ENCODE results near the gene FOXQ1. TPM values are rescaled to one million over a fixed set of nuclear protein-coding genes. Genes with fewer than 3 reads are reported as not detected.
"Not testable (repeated sequence)": the region's sequence is repeated elsewhere in the genome, so short reads cannot be mapped to it uniquely, and the experiment has no call there.

The FOXQ1 gene
- total RNA-seq, 1 donor from 2014 or later: not detected

GRCh38 chr6:1346558-1347091 is 34.7 kb downstream of the FOXQ1 start:
- TF ChIP-seq, protein P1, sequence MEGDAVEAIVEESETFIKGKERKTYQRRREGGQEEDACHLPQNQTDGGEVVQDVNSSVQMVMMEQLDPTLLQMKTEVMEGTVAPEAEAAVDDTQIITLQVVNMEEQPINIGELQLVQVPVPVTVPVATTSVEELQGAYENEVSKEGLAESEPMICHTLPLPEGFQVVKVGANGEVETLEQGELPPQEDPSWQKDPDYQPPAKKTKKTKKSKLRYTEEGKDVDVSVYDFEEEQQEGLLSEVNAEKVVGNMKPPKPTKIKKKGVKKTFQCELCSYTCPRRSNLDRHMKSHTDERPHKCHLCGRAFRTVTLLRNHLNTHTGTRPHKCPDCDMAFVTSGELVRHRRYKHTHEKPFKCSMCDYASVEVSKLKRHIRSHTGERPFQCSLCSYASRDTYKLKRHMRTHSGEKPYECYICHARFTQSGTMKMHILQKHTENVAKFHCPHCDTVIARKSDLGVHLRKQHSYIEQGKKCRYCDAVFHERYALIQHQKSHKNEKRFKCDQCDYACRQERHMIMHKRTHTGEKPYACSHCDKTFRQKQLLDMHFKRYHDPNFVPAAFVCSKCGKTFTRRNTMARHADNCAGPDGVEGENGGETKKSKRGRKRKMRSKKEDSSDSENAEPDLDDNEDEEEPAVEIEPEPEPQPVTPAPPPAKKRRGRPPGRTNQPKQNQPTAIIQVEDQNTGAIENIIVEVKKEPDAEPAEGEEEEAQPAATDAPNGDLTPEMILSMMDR (conservative IDR thresholded peaks at IDR 0.05): no peak
- Mint-ChIP-seq H3K27me3 (ENCODE audit: low read depth) (peaks cover 37% of the 10 kb centered on the region), H3K36me3 (ENCODE audit: low read depth) (peaks cover 4% of the 10 kb centered on the region), H3K27ac (ENCODE audit: unreplicated experiment) (no peak overlapping the region), H3K4me3 (no peak overlapping the region), H3K4me1 (peaks cover 6% of the 10 kb centered on the region), H3K9me3 (peaks cover 21% of the 10 kb centered on the region)
- no peak for DNase-seq (ENCODE audit: low read depth, low spot score)

DNA sequence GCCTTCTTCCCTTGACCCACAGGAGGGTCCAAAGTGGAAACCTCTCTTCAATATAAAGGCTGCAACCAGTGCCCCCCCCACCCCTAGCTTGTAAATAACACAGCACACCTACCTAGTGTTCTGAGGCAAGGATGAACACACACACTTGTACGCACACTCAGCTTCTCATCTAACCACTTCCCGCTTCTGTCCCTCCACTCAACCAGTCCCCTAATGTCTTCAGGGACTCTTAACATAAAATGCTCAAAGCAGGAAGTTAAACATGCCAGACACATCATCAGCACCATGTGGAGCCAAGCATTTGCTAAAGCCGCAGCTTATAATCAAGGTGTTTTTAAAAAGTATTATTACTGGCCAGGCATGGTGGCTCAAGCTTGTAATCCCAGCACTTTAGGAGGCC is 35.3 kb downstream of the FOXQ1 start:
- Mint-ChIP-seq H3K9me3 (peaks cover 23% of the 10 kb centered on the region), H3K4me1 (peaks cover 6% of the 10 kb centered on the region), H3K27ac (ENCODE audit: unreplicated experiment) (no peak overlapping the region), H3K27me3 (ENCODE audit: low read depth) (peaks cover 33% of the 10 kb centered on the region), H3K36me3 (ENCODE audit: low read depth) (peaks cover 7% of the 10 kb centered on the region), H3K4me3 (no peak overlapping the region)
- DNase-seq (ENCODE audit: low read depth, low spot score): no peak
- TF ChIP-seq, protein P1 (conservative IDR thresholded peaks at IDR 0.05): no peak

- peaks cover 7% of the 10 kb centered on the region for H3K36me3 Mint-ChIP-seq (ENCODE audit: low read depth)
- peaks cover 28% of the 10 kb centered on the region for H3K9me3 Mint-ChIP-seq
- H3K4me3 Mint-ChIP-seq: no peak overlapping the region
- H3K27me3 Mint-ChIP-seq (ENCODE audit: low read depth): peaks cover 32% of the 10 kb centered on the region
- H3K4me1 Mint-ChIP-seq: peaks cover 6% of the 10 kb centered on the region
- no peak overlapping the region for H3K27ac Mint-ChIP-seq (ENCODE audit: unreplicated experiment)
- TF ChIP-seq, protein P1 (conservative IDR thresholded peaks at IDR 0.05): no peak
- DNase-seq (ENCODE audit: low read depth, low spot score): no peak
Observed at GRCh38 chr6:1348675-1349074, 36.8 kb downstream of the FOXQ1 start.

DNA sequence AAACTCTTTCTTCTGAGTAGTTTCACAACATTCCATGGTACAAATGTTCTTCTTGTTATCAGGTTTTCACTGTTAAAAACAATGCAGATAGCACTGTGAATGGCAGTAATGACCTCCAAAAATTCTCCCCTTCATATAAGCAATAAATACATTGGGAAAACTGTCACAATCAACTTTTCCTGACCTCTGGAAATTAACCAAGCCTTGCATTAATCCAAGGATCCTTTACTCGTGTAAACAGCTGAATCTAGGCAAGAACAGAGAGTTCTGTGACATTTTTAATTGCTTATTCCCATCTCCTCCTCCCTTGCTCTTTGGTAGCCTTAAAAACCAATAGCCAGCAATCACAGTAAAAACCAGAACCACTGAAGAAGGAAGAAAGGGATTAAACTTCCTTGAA is 37.8 kb downstream of the FOXQ1 start:
- Mint-ChIP-seq H3K36me3 (ENCODE audit: low read depth) (peaks cover 7% of the 10 kb centered on the region), H3K27ac (ENCODE audit: unreplicated experiment) (no peak overlapping the region), H3K9me3 (peaks cover 21% of the 10 kb centered on the region), H3K4me1 (peaks cover 6% of the 10 kb centered on the region), H3K27me3 (ENCODE audit: low read depth) (peaks cover 32% of the 10 kb centered on the region), H3K4me3 (no peak overlapping the region)
- DNase-seq (ENCODE audit: low read depth, low spot score): no peak
- TF ChIP-seq, protein P1 (conservative IDR thresholded peaks at IDR 0.05): no peak

GRCh38 chr6:1351381-1352008 is 39.6 kb downstream of the FOXQ1 start:
- DNase-seq (ENCODE audit: low read depth, low spot score): no peak
- no peak overlapping the region for H3K4me3 Mint-ChIP-seq
- TF ChIP-seq, protein P1 (conservative IDR thresholded peaks at IDR 0.05): no peak
- peaks cover 6% of the 10 kb centered on the region for H3K4me1 Mint-ChIP-seq
- H3K36me3 Mint-ChIP-seq (ENCODE audit: low read depth): peaks cover 7% of the 10 kb centered on the region
- peaks cover 36% of the 10 kb centered on the region for H3K27me3 Mint-ChIP-seq (ENCODE audit: low read depth)
- H3K27ac Mint-ChIP-seq (ENCODE audit: unreplicated experiment): no peak overlapping the region
- peaks cover 17% of the 10 kb centered on the region for H3K9me3 Mint-ChIP-seq

DNA sequence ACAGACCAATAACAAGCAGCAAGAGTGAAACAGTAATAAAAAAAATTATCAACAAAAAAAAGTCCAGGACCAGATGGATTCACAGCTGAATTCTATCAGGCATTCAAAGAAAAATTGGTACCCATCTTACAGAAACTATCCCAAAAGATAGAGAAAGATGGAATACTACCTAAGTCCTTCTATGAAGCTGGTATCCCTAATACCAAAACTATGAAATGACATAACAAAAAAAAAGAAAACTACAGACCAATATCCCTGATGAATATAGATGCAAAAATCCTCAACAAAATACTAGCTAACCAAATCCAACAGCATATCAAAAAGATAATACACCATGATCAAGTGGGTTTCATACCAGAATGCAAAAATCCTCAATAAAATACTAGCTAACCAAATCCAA is 43.2 kb downstream of the FOXQ1 start:
- not testable (repeated sequence) for DNase-seq (ENCODE audit: low read depth, low spot score); H3K4me1 Mint-ChIP-seq; H3K27ac Mint-ChIP-seq (ENCODE audit: unreplicated experiment); H3K4me3 Mint-ChIP-seq; H3K36me3 Mint-ChIP-seq (ENCODE audit: low read depth)
- H3K9me3 Mint-ChIP-seq: peaks cover 17% of the 10 kb centered on the region
- H3K27me3 Mint-ChIP-seq (ENCODE audit: low read depth): peaks cover 45% of the 10 kb centered on the region

GRCh38 chr6:1361717-1362116 is 49.8 kb downstream of the FOXQ1 start:
- H3K4me1 Mint-ChIP-seq; DNase-seq (ENCODE audit: low read depth, low spot score); H3K4me3 Mint-ChIP-seq; H3K9me3 Mint-ChIP-seq; H3K27ac Mint-ChIP-seq (ENCODE audit: unreplicated experiment); H3K36me3 Mint-ChIP-seq (ENCODE audit: low read depth): not testable (repeated sequence)
- peaks cover 48% of the 10 kb centered on the region for H3K27me3 Mint-ChIP-seq (ENCODE audit: low read depth)

Measured in neural crest cell (in vitro differentiated cells).